A549 (cell line): ENCODE data around the gene ADAMTSL4.
"Not testable (repeated sequence)": the region's sequence is repeated elsewhere in the genome, so short reads cannot be mapped to it uniquely, and the experiment has no call there.

Experiments
- CEBPB ChIP-seq, 2 experiments: fragments of >200 bp in 1 of 2; sonication (Bioruptor Twin) in 1 of 2; formaldehyde crosslinking in 1 of 2; IDR thresholded peaks; 2 replicates each; pipeline ENCODE4 v1.6.1; 2012 to 2016
- CTCF ChIP-seq: fragments of >200 bp; sonication (Bioruptor Twin); formaldehyde crosslinking; IDR thresholded peaks from 3 replicates; pipeline ENCODE4 v1.5.1; 2016
- E2F6 ChIP-seq: IDR thresholded peaks from 2 replicates; pipeline ENCODE4 v1.6.1; 2012; ENCODE audit warnings: low read depth, borderline replicate concordance
- FOSB ChIP-seq: fragments of 250-450 bp; sonication (Bioruptor Pico); IDR thresholded peaks from 2 replicates; pipeline ENCODE4 v1.5.0; 2020; ENCODE audit warnings: mild to moderate bottlenecking, moderate library complexity
- FOXS1 ChIP-seq: fragments of 250-450 bp; sonication (Bioruptor Pico); IDR thresholded peaks from 2 replicates; pipeline ENCODE4 v1.5.0; 2020; ENCODE audit warnings: mild to moderate bottlenecking, moderate library complexity
- JUN ChIP-seq, 2 experiments: fragments of >200 bp; sonication (Bioruptor Twin); formaldehyde crosslinking; IDR thresholded peaks; 2 replicates in 1 of 2; 3 replicates in 1 of 2; pipeline ENCODE4 v1.6.1; 2016 to 2017
- JUNB ChIP-seq: fragments of >200 bp; sonication (Bioruptor Twin); formaldehyde crosslinking; IDR thresholded peaks from 2 replicates; pipeline ENCODE4 v1.6.1; 2016
- NR3C1 ChIP-seq: fragments of >200 bp; sonication (Bioruptor Twin); formaldehyde crosslinking; IDR thresholded peaks from 3 replicates; pipeline ENCODE4 v1.6.1; 2017
- POLR2A ChIP-seq: IDR thresholded peaks from 2 replicates; pipeline ENCODE4 v1.6.1; 2012; ENCODE audit warnings: mild to moderate bottlenecking, low read length
- RFX5 ChIP-seq: fragments of 450-650 bp; IDR thresholded peaks from 2 replicates; pipeline ENCODE4 v1.7.1; 2014; ENCODE audit warnings: antibody characterized with exemption, mild to moderate bottlenecking, moderate library complexity
- USF2 ChIP-seq: fragments of 450-650 bp; IDR thresholded peaks from 2 replicates; pipeline ENCODE4 v1.6.1; 2014; ENCODE audit warnings: antibody characterized with exemption

- TF ChIP-seq POLR2A; JUNB; FOXS1 (CRISPR knock-in tag); NR3C1; CTCF; USF2; JUN (IDR thresholded peaks at IDR 0.05); FOSB (CRISPR knock-in tag); E2F6; RFX5; CEBPB (IDR thresholded peaks at IDR 0.05): not testable (repeated sequence)
These were observed 32.2 kb downstream of the ADAMTSL4 start for GRCh38 chr1:150581437-150581836.
